ENCODE data around the gene TMEM184B.

GRCh38 chr22:38191731-38192474, 80.9 kb downstream of the TMEM184B start:
- TF ChIP-seq CBFB (CRISPR knock-in tag; IDR thresholded peaks at IDR 0.05; ENCODE audit: low read depth) (no peak), PREB (CRISPR knock-in tag; IDR thresholded peaks at IDR 0.05; ENCODE audit: borderline replicate concordance) (no peak), KAT7 (CRISPR knock-in tag; IDR thresholded peaks at IDR 0.05; ENCODE audit: borderline replicate concordance) (no peak)
- TF ChIP-seq, protein P1, sequence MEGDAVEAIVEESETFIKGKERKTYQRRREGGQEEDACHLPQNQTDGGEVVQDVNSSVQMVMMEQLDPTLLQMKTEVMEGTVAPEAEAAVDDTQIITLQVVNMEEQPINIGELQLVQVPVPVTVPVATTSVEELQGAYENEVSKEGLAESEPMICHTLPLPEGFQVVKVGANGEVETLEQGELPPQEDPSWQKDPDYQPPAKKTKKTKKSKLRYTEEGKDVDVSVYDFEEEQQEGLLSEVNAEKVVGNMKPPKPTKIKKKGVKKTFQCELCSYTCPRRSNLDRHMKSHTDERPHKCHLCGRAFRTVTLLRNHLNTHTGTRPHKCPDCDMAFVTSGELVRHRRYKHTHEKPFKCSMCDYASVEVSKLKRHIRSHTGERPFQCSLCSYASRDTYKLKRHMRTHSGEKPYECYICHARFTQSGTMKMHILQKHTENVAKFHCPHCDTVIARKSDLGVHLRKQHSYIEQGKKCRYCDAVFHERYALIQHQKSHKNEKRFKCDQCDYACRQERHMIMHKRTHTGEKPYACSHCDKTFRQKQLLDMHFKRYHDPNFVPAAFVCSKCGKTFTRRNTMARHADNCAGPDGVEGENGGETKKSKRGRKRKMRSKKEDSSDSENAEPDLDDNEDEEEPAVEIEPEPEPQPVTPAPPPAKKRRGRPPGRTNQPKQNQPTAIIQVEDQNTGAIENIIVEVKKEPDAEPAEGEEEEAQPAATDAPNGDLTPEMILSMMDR (IDR thresholded peaks at IDR 0.05) = no peak
- TF ChIP-seq, protein P2, sequence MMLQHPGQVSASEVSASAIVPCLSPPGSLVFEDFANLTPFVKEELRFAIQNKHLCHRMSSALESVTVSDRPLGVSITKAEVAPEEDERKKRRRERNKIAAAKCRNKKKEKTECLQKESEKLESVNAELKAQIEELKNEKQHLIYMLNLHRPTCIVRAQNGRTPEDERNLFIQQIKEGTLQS (CRISPR knock-in tag; conservative IDR thresholded peaks at IDR 0.05) = no peak

Measured in WTC11 (cell line).